VCaP (cell line): ENCODE data around the gene RBM20.

Source experiments
- H3K27ac ChIP-seq: fragments of 450-650 bp; 2 replicates; pipeline ENCODE4 v1.5.1; 2017
- CTCF ChIP-seq: fragments of 450-650 bp; conservative IDR thresholded peaks from 2 replicates; pipeline ENCODE4 v1.5.1; 2017; ENCODE audit warnings: mild to moderate bottlenecking, moderate library complexity

RBM20 gene

GRCh38 chr10:110771991-110772390 is 127.9 kb downstream of the RBM20 start:
- no peak for TF ChIP-seq CTCF
- no peak overlapping the region for H3K27ac ChIP-seq

DNA sequence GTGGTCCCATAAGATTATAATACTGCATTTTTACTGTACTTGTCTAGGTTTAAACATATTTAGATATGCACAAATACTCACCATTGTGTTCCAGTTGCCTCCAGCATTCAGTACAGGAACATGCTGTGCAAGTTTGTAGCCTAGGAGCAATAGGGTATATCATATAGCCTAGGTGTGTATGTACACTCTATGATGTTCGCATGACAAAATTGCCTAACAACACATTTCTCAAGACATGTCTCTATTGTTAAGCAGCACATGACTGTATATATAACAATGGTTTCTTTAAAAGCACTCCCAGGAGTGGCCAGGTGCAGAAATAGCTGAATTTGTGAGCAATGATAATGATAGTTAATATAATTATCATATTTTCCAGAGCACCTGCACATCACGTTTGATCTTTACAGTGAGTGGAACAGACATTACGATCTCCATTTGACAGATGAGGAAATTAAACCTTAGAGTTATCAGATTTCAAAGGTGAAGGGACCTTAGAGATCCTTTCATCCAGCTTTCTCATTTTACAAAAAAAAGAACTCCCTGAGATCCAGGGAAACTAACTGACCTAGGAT is 128.4 kb downstream of the RBM20 start:
- no peak for TF ChIP-seq CTCF
- no peak overlapping the region for H3K27ac ChIP-seq

DNA sequence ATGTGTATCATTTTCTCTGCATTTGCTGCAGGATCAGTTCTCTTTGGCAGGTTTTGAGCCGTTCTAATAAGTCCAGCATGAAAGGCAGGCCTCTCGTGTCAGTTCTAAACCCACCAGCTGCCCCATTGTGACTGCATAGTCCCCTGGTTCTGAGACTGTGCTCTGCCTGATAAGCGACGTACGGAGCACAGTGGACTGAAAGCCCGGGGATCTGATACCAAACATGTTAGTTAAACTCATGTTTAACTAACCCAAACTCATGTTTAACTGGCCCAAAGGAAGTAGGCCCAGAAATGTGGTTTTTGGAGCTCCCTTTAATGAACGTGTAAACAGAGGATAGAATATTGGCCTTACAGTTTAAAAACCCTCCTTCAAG is 129.5 kb downstream of the RBM20 start:
- no peak for TF ChIP-seq CTCF
- H3K27ac ChIP-seq, result no peak overlapping the region

DNA sequence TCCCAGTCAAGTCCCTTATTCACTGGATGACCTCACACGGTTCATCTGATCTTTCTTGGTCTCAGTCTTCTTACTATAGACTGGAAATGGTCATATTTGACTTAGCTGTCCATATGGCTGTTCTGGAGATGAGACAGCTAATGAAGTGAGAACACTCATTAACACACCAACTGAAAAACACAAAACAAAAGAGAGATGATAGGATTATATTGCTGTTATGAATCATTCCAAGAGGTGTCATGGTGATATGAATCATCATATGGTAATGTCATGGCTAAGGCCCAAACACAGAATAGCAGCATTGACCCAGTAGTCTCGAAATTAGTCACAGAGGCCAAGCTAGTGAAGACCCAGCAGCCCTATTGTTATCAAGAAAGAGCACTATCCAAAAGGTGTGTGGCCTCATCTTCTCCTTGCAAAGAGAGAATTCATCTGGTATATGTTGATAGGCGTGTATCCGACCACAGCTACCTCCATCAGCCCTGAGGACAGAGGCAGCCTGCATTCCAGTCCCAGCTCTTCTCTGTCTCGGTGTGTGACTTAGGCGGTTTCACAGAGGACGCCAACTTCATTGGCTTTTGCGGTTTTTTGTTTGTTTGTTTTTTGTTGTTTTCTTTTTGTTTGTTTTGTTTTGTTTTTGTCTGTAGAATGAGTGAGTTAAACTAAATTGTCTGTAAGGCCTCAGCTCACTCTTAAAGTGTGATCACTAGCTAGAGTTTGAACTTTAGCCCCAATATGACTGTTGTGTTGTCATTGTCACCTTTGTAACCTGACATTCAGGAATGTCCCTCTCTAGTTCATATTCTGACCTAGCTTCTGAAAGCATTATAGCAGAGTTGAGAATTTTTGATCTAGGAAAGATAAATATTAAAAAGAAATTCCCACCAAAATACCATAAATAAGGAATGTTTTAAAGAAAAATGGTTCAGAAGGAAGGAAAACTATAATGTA is 130.2 kb downstream of the RBM20 start:
- no peak for TF ChIP-seq CTCF
- no peak overlapping the region for H3K27ac ChIP-seq

GRCh38 chr10:110775020-110775375 is 130.9 kb downstream of the RBM20 start:
- H3K27ac ChIP-seq, result no peak overlapping the region
- no peak for TF ChIP-seq CTCF

DNA sequence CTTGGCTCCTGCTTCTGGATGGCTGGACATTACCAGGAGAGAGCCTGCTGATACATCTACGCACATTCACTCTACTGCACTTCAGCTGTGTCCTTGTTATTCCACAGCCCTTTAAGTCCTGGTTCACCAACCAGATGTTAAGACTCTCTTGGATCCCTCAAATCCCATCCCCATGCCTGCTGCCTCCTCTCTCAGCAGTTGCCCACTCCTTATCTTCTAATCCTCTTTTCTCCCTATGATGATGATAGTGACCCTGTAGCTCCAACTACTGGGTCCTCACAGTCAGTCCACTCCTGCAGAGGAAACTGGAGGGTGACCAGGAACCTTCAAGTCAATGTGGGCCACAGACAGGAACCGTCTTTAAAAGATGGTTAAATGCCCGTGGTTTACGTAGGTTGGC is 131.3 kb downstream of the RBM20 start:
- no peak for TF ChIP-seq CTCF
- no peak overlapping the region for H3K27ac ChIP-seq

- no peak for TF ChIP-seq CTCF
- H3K27ac ChIP-seq, result no peak overlapping the region
Observed at GRCh38 chr10:110777017-110777416, 132.9 kb downstream of the RBM20 start.
